ENCODE results near the gene NT5DC1.

Gene NT5DC1

DNA sequence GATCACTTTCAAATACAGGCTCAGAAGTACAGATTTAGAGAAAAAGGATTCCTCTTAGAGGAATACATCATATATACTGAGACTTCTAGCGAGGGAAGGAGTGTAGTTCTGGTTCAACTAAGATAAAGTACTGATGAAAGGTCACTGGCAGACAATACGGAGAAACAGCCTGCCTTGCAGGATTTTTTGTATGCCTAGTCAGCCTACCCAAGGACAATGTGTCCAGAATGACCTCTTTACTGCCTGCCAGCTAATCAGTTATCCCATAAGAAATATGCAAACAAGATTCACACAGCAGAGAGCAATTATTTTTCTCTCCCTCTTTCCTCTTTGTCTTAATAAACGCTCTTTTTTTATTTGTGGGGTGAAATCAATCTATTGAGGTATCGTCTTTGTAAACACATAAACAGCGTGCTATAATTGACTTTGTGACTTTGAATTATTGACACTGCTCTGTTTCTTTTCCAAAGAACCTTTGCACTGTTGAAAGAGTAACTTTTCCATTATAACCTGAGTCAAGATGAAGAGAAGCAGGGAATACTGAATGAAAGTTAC is 154.7 kb downstream of the NT5DC1 start:
- TF ChIP-seq, protein P1, sequence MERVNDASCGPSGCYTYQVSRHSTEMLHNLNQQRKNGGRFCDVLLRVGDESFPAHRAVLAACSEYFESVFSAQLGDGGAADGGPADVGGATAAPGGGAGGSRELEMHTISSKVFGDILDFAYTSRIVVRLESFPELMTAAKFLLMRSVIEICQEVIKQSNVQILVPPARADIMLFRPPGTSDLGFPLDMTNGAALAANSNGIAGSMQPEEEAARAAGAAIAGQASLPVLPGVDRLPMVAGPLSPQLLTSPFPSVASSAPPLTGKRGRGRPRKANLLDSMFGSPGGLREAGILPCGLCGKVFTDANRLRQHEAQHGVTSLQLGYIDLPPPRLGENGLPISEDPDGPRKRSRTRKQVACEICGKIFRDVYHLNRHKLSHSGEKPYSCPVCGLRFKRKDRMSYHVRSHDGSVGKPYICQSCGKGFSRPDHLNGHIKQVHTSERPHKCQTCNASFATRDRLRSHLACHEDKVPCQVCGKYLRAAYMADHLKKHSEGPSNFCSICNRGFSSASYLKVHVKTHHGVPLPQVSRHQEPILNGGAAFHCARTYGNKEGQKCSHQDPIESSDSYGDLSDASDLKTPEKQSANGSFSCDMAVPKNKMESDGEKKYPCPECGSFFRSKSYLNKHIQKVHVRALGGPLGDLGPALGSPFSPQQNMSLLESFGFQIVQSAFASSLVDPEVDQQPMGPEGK (tag by site-specific recombination; IDR thresholded peaks at IDR 0.05): no peak
- TF ChIP-seq MZF1 (tag by site-specific recombination; IDR thresholded peaks at IDR 0.05; ENCODE audit: borderline replicate concordance) (no peak), ZNF335 (tag by site-specific recombination; conservative IDR thresholded peaks at IDR 0.05) (peak; percentile 87), ZNF169 (tag by site-specific recombination; IDR thresholded peaks at IDR 0.05) (no peak), ZNF423 (tag by site-specific recombination; IDR thresholded peaks at IDR 0.05) (no peak), ZNF654 (tag by site-specific recombination; IDR thresholded peaks at IDR 0.05; ENCODE audit: low read depth) (no peak), ZNF354C (tag by site-specific recombination; IDR thresholded peaks at IDR 0.05; ENCODE audit: borderline replicate concordance, low read depth) (no peak), SP2 (tag by site-specific recombination; IDR thresholded peaks at IDR 0.05) (no peak), PRDM1 (tag by site-specific recombination; IDR thresholded peaks at IDR 0.05) (peak; percentile 64), ZNF670 (tag by site-specific recombination; IDR thresholded peaks at IDR 0.05; ENCODE audit: low read depth) (no peak)
- TF ChIP-seq, protein P2, sequence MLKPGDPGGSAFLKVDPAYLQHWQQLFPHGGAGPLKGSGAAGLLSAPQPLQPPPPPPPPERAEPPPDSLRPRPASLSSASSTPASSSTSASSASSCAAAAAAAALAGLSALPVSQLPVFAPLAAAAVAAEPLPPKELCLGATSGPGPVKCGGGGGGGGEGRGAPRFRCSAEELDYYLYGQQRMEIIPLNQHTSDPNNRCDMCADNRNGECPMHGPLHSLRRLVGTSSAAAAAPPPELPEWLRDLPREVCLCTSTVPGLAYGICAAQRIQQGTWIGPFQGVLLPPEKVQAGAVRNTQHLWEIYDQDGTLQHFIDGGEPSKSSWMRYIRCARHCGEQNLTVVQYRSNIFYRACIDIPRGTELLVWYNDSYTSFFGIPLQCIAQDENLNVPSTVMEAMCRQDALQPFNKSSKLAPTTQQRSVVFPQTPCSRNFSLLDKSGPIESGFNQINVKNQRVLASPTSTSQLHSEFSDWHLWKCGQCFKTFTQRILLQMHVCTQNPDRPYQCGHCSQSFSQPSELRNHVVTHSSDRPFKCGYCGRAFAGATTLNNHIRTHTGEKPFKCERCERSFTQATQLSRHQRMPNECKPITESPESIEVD (tag by site-specific recombination; IDR thresholded peaks at IDR 0.05): peak; percentile 58; the same call in 1 of the 2 replicates
- no peaks in the 10 kb centered on the region for H3K9me3 ChIP-seq (ENCODE audit: control insufficient read depth, insufficient read depth, low read depth, low read length)
- H3K4me1 ChIP-seq (ENCODE audit: control insufficient read depth, insufficient read depth, low read length): peaks cover 6% of the 10 kb centered on the region; the same call in 1 of the 2 replicates
- peaks cover 0 to 35% of the 10 kb centered on the region in 2 experiments; a peak in 1 of 3 replicates for H3K36me3 ChIP-seq (ENCODE audit: control insufficient read depth in 2 of 2, insufficient read depth in 1 of 2, low read length in 2 of 2)
- no peak overlapping the region for H3K27ac ChIP-seq (ENCODE audit: extremely low read depth, low read depth, low read length)
- ChIA-PET POLR2A (interaction anchor here (0.6 to 3.2 kb wide), 2 partner anchors 25 to 747 kb away, joined by 3 to 16 read pairs; partner anchors contain the start of gene TSPYL1), CTCF (interaction anchor here (0.7 to 2.6 kb wide), 4 partner anchors 13 to 143 kb away, joined by 3 to 17 read pairs (median 10); no protein-coding TSS in a partner anchor)
- H3K4me3 ChIP-seq (ENCODE audit: low read depth, low read length): peak overlapping the region; percentile 13

DNA sequence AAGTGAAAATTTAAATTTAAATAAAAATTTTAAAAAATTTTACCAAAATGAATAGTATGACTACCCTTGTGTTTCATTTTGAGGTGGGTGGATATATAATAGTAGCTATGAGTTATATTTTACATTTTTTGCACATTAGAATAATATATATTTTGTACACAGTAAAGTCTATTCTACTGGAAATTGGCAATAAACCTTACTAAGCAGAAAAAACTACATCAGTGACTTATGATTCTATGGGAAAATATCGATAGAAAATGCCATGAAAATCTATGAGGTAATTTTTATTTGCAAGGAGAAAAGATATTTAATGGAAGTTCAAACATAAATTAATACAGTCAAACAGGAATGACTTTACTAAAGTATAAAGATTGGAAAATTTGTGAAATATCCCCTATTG is 156.0 kb downstream of the NT5DC1 start:
- Histone ChIP-seq H3K4me1 (ENCODE audit: control insufficient read depth, insufficient read depth, low read length) (peaks cover 1% of the 10 kb centered on the region; the same call in 1 of the 2 replicates), H3K27ac (ENCODE audit: extremely low read depth, low read depth, low read length) (no peak overlapping the region), H3K36me3 (ENCODE audit: control insufficient read depth in 2 of 2, insufficient read depth in 1 of 2, low read length in 2 of 2) (peaks cover 0 to 35% of the 10 kb centered on the region in 2 experiments; a peak in 1 of 3 replicates), H3K9me3 (ENCODE audit: control insufficient read depth, insufficient read depth, low read depth, low read length) (no peaks in the 10 kb centered on the region), H3K4me3 (ENCODE audit: low read depth, low read length) (no peak overlapping the region)
- no peak for TF ChIP-seq ZNF658 (tag by site-specific recombination; IDR thresholded peaks at IDR 0.05)
- TF ChIP-seq ZNF837 (tag by site-specific recombination; IDR thresholded peaks at IDR 0.05): no peak
- TF ChIP-seq ZNF521 (tag by site-specific recombination; IDR thresholded peaks at IDR 0.05): no peak
- no peak for TF ChIP-seq OVOL3 (tag by site-specific recombination; IDR thresholded peaks at IDR 0.05)
- no peak for TF ChIP-seq ZNF16 (tag by site-specific recombination; IDR thresholded peaks at IDR 0.05; ENCODE audit: low read depth)
- TF ChIP-seq ZBTB7A (tag by site-specific recombination; IDR thresholded peaks at IDR 0.05; ENCODE audit: low read depth): no peak
- TF ChIP-seq ZNF549 (tag by site-specific recombination; IDR thresholded peaks at IDR 0.05): no peak
- no peak for TF ChIP-seq ZNF324 (tag by site-specific recombination; IDR thresholded peaks at IDR 0.05)
- no peak for TF ChIP-seq FEZF1 (tag by site-specific recombination; IDR thresholded peaks at IDR 0.05)
- TF ChIP-seq ZNF133 (tag by site-specific recombination; IDR thresholded peaks at IDR 0.05): no peak
- ChIA-PET POLR2A (no interaction called here), CTCF (interaction anchor here (0.6 to 1.2 kb wide), 5 partner anchors 11 to 625 kb away, joined by 3 to 8 read pairs (median 4); no protein-coding TSS in a partner anchor)
